HepG2 (cell line): ENCODE results near the gene TEX12. TPM values are rescaled to one million over a fixed set of nuclear protein-coding genes. Genes with fewer than 3 reads are reported as not detected.
A peak's percentile ranks its signal among the peaks of the same experiment; 100 is the strongest.

Experiments
- CREBL2 ChIP-seq: sonication (generic); formaldehyde crosslinking; IDR thresholded peaks from 2 replicates; pipeline ENCODE4 v1.8.1; 2023; ENCODE audit warnings: missing genetic modification reagents, mild to moderate bottlenecking, borderline replicate concordance
- CREM ChIP-seq, 2 experiments: sonication (generic) in 1 of 2; formaldehyde crosslinking in 1 of 2; IDR thresholded peaks; 2 replicates each; pipeline versions ENCODE4 v1.4.0 to v1.6.1; 2016 to 2020; ENCODE audit warnings: antibody characterized with exemption in 1 of 2, mild to moderate bottlenecking in 1 of 2, missing genetic modification reagents in 1 of 2
- CTCF ChIP-seq: sonication (generic); formaldehyde crosslinking; IDR thresholded peaks from 2 replicates; pipeline ENCODE4 v1.5.0; 2020; ENCODE audit warnings: mild to moderate bottlenecking, missing genetic modification reagents, moderate library complexity
- DR1 ChIP-seq: sonication (generic); formaldehyde crosslinking; IDR thresholded peaks from 2 replicates; pipeline ENCODE4 v1.8.0; 2021; ENCODE audit warnings: mild to moderate bottlenecking, missing genetic modification reagents, inconsistent platforms
- EP300 ChIP-seq, 3 experiments: sonication (generic) in 1 of 3; formaldehyde crosslinking in 1 of 3; IDR thresholded peaks; 2 replicates each; pipeline versions ENCODE4 v1.5.1 to v1.6.1; 2011 to 2020; ENCODE audit warnings: low read depth in 2 of 3, low read length in 2 of 3, borderline replicate concordance in 1 of 3, improper control_type of control experiment in 1 of 3, mild to moderate bottlenecking in 1 of 3, missing genetic modification reagents in 1 of 3, moderate library complexity in 1 of 3
- FOSL2 ChIP-seq: sonication (generic); formaldehyde crosslinking; IDR thresholded peaks from 2 replicates; pipeline ENCODE4 v1.4.0; 2020; ENCODE audit warnings: missing genetic modification reagents
- MYNN ChIP-seq: sonication (generic); formaldehyde crosslinking; IDR thresholded peaks from 2 replicates; pipeline ENCODE4 v1.4.0; 2020; ENCODE audit warnings: mild to moderate bottlenecking, low read depth, missing genetic modification reagents
- PAWR ChIP-seq: sonication (generic); formaldehyde crosslinking; IDR thresholded peaks from 2 replicates; pipeline ENCODE4 v1.4.0; 2020; ENCODE audit warnings: missing genetic modification reagents, mild to moderate bottlenecking, borderline replicate concordance
- RFX3 ChIP-seq: IDR thresholded peaks from 2 replicates; pipeline ENCODE4 v1.6.1; 2016; ENCODE audit warnings: missing biosample characterization, missing genetic modification reagents
- RORA ChIP-seq: sonication (generic); formaldehyde crosslinking; IDR thresholded peaks from 2 replicates; pipeline ENCODE4 v1.5.0; 2020; ENCODE audit warnings: mild to moderate bottlenecking, missing genetic modification reagents, moderate library complexity
- SKIL ChIP-seq: sonication (generic); formaldehyde crosslinking; IDR thresholded peaks from 2 replicates; pipeline ENCODE4 v1.8.0; 2022; ENCODE audit warnings: missing genetic modification reagents, mild to moderate bottlenecking, moderate library complexity, borderline replicate concordance
- SNAI1 ChIP-seq: sonication (generic); formaldehyde crosslinking; IDR thresholded peaks from 2 replicates; pipeline ENCODE4 v1.5.0; 2020; ENCODE audit warnings: mild to moderate bottlenecking, missing genetic modification reagents, borderline replicate concordance
- TAF1 ChIP-seq: sonication (generic); formaldehyde crosslinking; IDR thresholded peaks from 2 replicates; pipeline ENCODE4 v1.4.0; 2020; ENCODE audit warnings: missing genetic modification reagents
- YEATS2 ChIP-seq: sonication (generic); formaldehyde crosslinking; IDR thresholded peaks from 2 replicates; pipeline ENCODE4 v1.4.0; 2020; ENCODE audit warnings: missing genetic modification reagents, borderline replicate concordance
- ZNF501 ChIP-seq: sonication (generic); formaldehyde crosslinking; IDR thresholded peaks from 2 replicates; pipeline ENCODE4 v1.5.1; 2020; ENCODE audit warnings: mild to moderate bottlenecking, moderate library complexity, missing genetic modification reagents
- ZNF788 ChIP-seq: sonication (generic); formaldehyde crosslinking; IDR thresholded peaks from 2 replicates; pipeline ENCODE4 v1.5.0; 2020; ENCODE audit warnings: mild to moderate bottlenecking, missing genetic modification reagents, borderline replicate concordance
- polyA plus RNA-seq, 8 experiments: library from polyadenylated mRNA; depleted of rRNA in 3 of 8; stranded (reverse) in 7 of 8; unstranded in 1 of 8; fragments of >200 nt; fragmentation: Illumina TruSeq in 4 of 8; extraction: Trizol in 4 of 8; gene quantifications; 2 replicates each; pipeline versions ENCODE4 v1.2.1 to v1.2.3, GENCODE V29; 2011 to 2016; ENCODE audit warnings: low read depth in 4 of 8, missing spikeins in 1 of 8, mixed read lengths in 1 of 8; ENCODE audit not compliant: insufficient read depth in 1 of 8
- total RNA-seq, 5 experiments: library from RNA; depleted of rRNA; stranded (reverse); fragments of >200 nt; fragmentation: Illumina TruSeq; extraction: Trizol; gene quantifications; 2 replicates each; pipeline ENCODE4 v1.2.3, GENCODE V29; 2016; ENCODE audit warnings: low read depth in 1 of 5
- TF ChIP-seq, protein P1 (sequence below): sonication (generic); formaldehyde crosslinking; IDR thresholded peaks from 2 replicates; pipeline ENCODE4 v1.5.0; 2020; ENCODE audit warnings: mild to moderate bottlenecking, missing genetic modification reagents
- TF ChIP-seq, protein P2 (sequence below): sonication (generic); formaldehyde crosslinking; IDR thresholded peaks from 2 replicates; pipeline ENCODE4 v1.5.0; 2020; ENCODE audit warnings: missing genetic modification reagents

Gene TEX12
- total and polyA plus RNA-seq, 2 of the 13 experiments (the other 11 are each of a cell fraction or from before 2014, with no cell fraction given), result not detected

- TF ChIP-seq PAWR (no peak), SKIL (CRISPR knock-in tag) (no peak), FOSL2 (CRISPR knock-in tag) (peak; percentile 93), CTCF (no peak), MYNN (no peak), ZNF788 (no peak), TAF1 (CRISPR knock-in tag) (no peak), CREM (IDR thresholded peaks at IDR 0.05) (peak; percentile 43; the same call in 1 of the 2 replicates), CREM (CRISPR knock-in tag; IDR thresholded peaks at IDR 0.05) (no peak), CREBL2 (no peak), YEATS2 (CRISPR knock-in tag) (no peak), ZNF501 (CRISPR knock-in tag) (no peak), EP300 (IDR thresholded peaks at IDR 0.05; ENCODE audit: low read depth in 2 of 2, low read length in 2 of 2) (no peak), EP300 (CRISPR knock-in tag; IDR thresholded peaks at IDR 0.05; ENCODE audit: borderline replicate concordance) (peak; percentile 62; the same call in 1 of the 2 replicates), RFX3 (CRISPR knock-in tag) (no peak), DR1 (CRISPR knock-in tag) (no peak), SNAI1 (CRISPR knock-in tag) (no peak), RORA (CRISPR knock-in tag) (no peak)
- TF ChIP-seq, protein P1, sequence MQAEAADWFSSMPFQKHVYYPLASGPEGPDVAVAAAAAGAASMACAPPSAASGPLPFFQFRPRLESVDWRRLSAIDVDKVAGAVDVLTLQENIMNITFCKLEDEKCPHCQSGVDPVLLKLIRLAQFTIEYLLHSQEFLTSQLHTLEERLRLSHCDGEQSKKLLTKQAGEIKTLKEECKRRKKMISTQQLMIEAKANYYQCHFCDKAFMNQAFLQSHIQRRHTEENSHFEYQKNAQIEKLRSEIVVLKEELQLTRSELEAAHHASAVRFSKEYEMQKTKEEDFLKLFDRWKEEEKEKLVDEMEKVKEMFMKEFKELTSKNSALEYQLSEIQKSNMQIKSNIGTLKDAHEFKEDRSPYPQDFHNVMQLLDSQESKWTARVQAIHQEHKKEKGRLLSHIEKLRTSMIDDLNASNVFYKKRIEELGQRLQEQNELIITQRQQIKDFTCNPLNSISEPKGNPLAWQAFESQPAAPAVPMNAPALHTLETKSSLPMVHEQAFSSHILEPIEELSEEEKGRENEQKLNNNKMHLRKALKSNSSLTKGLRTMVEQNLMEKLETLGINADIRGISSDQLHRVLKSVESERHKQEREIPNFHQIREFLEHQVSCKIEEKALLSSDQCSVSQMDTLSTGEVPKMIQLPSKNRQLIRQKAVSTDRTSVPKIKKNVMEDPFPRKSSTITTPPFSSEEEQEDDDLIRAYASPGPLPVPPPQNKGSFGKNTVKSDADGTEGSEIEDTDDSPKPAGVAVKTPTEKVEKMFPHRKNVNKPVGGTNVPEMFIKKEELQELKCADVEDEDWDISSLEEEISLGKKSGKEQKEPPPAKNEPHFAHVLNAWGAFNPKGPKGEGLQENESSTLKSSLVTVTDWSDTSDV (CRISPR knock-in tag), result no peak
- TF ChIP-seq, protein P2, sequence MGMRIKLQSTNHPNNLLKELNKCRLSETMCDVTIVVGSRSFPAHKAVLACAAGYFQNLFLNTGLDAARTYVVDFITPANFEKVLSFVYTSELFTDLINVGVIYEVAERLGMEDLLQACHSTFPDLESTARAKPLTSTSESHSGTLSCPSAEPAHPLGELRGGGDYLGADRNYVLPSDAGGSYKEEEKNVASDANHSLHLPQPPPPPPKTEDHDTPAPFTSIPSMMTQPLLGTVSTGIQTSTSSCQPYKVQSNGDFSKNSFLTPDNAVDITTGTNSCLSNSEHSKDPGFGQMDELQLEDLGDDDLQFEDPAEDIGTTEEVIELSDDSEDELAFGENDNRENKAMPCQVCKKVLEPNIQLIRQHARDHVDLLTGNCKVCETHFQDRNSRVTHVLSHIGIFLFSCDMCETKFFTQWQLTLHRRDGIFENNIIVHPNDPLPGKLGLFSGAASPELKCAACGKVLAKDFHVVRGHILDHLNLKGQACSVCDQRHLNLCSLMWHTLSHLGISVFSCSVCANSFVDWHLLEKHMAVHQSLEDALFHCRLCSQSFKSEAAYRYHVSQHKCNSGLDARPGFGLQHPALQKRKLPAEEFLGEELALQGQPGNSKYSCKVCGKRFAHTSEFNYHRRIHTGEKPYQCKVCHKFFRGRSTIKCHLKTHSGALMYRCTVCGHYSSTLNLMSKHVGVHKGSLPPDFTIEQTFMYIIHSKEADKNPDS (CRISPR knock-in tag), result no peak
These were observed 10.0 kb upstream of the TEX12 start (continued) for GRCh38 chr11:112156956-112157766.
